Parathyroid adenoma (tissue), 2 donors: ENCODE results near the gene POM121L2.

Source experiments
- H2AFZ ChIP-seq: fragments of 300-600 bp; sonication (generic); one replicate; pipeline ENCODE4 v1.7.0; 2017; ENCODE audit warnings: antibody characterized with exemption, mild to moderate bottlenecking
- H3K27ac ChIP-seq: fragments of 300-600 bp; sonication (generic); one replicate; pipeline ENCODE4 v1.7.0; 2017
- H3K27me3 ChIP-seq: fragments of 300-600 bp; sonication (generic); one replicate; pipeline ENCODE4 v1.7.0; 2017; ENCODE audit warnings: low read length; ENCODE audit not compliant: control insufficient read depth, insufficient read depth
- H3K36me3 ChIP-seq: fragments of 300-600 bp; sonication (generic); one replicate; pipeline ENCODE4 v1.7.0; 2017; ENCODE audit warnings: low read length; ENCODE audit not compliant: control insufficient read depth, insufficient read depth
- H3K4me1 ChIP-seq: fragments of 300-600 bp; sonication (generic); one replicate; pipeline ENCODE4 v1.7.0; 2017; ENCODE audit warnings: control low read depth
- H3K4me2 ChIP-seq: fragments of 300-600 bp; sonication (generic); one replicate; pipeline ENCODE4 v1.7.0; 2017; ENCODE audit warnings: low read length
- H3K4me3 ChIP-seq: fragments of 300-600 bp; sonication (generic); one replicate; pipeline ENCODE4 v1.7.0; 2017; ENCODE audit warnings: low read depth, low read length
- H3K79me2 ChIP-seq: fragments of 300-600 bp; sonication (generic); one replicate; pipeline ENCODE4 v1.7.0; 2017; ENCODE audit warnings: control low read depth
- H3K9ac ChIP-seq: fragments of 300-600 bp; sonication (generic); one replicate; pipeline ENCODE4 v1.7.0; 2017; ENCODE audit warnings: mild to moderate bottlenecking
- H3K9me3 ChIP-seq: fragments of 300-600 bp; sonication (generic); one replicate; pipeline ENCODE4 v1.7.0; 2017; ENCODE audit warnings: low read length; ENCODE audit not compliant: control insufficient read depth
- CTCF ChIP-seq: fragments of 300-600 bp; sonication (generic); IDR thresholded peaks from one replicate; pipeline ENCODE4 v1.7.0; 2017; ENCODE audit warnings: antibody characterized with exemption, mild to moderate bottlenecking
- donor health status: primary hyperparathyroidism.

The POM121L2 gene

GRCh38 chr6:27312146-27312949, at the start of gene POM121L2:
TSS of gene POM121L2 (minus strand) at chr6:27312273. CDS start at chr6:27312170, 103 bp downstream.
- H3K9me3 ChIP-seq: no peaks in the 10 kb centered on the region
- no peaks in the 10 kb centered on the region for H3K27me3 ChIP-seq
- peak within 1 kb of the TSS; percentile 43 for H3K4me3 ChIP-seq
- H3K27ac ChIP-seq: no peak within 1 kb of the TSS
- TF ChIP-seq CTCF: peak; percentile 75
- no peaks in the 10 kb centered on the region for H3K36me3 ChIP-seq
- no peaks in the 10 kb centered on the region for H3K79me2 ChIP-seq
- no peaks in the 10 kb centered on the region for H3K4me1 ChIP-seq
- peak within 1 kb of the TSS; percentile 94 for H2AFZ ChIP-seq
- peak within 1 kb of the TSS; percentile 87 for H3K4me2 ChIP-seq
- no peak within 1 kb of the TSS for H3K9ac ChIP-seq

- Histone ChIP-seq H3K36me3 (peaks cover 17% of the 10 kb centered on the region), H3K4me2 (no peak overlapping the region), H3K27ac (no peak overlapping the region), H3K27me3 (no peaks in the 10 kb centered on the region), H3K4me3 (no peak overlapping the region), H3K4me1 (no peaks in the 10 kb centered on the region), H2AFZ (no peak overlapping the region), H3K79me2 (no peaks in the 10 kb centered on the region), H3K9me3 (peaks cover 18% of the 10 kb centered on the region), H3K9ac (no peak overlapping the region)
- TF ChIP-seq CTCF: no peak
These were observed 47.2 kb upstream of the POM121L2 start for GRCh38 chr6:27359231-27359630.

GRCh38 chr6:27358786-27359185, 46.7 kb upstream of the POM121L2 start:
- no peaks in the 10 kb centered on the region for H3K79me2 ChIP-seq
- no peak for TF ChIP-seq CTCF
- H3K27ac ChIP-seq: no peak overlapping the region
- H2AFZ ChIP-seq: no peak overlapping the region
- no peak overlapping the region for H3K4me3 ChIP-seq
- no peaks in the 10 kb centered on the region for H3K27me3 ChIP-seq
- H3K4me2 ChIP-seq: no peak overlapping the region
- H3K9ac ChIP-seq: no peak overlapping the region
- peaks cover 17% of the 10 kb centered on the region for H3K36me3 ChIP-seq
- H3K9me3 ChIP-seq: peaks cover 18% of the 10 kb centered on the region
- H3K4me1 ChIP-seq: no peaks in the 10 kb centered on the region

- Histone ChIP-seq H3K36me3 (no peaks in the 10 kb centered on the region), H3K27me3 (no peaks in the 10 kb centered on the region), H3K79me2 (no peaks in the 10 kb centered on the region), H3K4me2 (no peak overlapping the region), H2AFZ (no peak overlapping the region), H3K9ac (no peak overlapping the region), H3K9me3 (peaks cover 5% of the 10 kb centered on the region), H3K4me1 (no peaks in the 10 kb centered on the region), H3K27ac (no peak overlapping the region), H3K4me3 (no peak overlapping the region)
- no peak for TF ChIP-seq CTCF
These were observed 40.8 kb upstream of the POM121L2 start for GRCh38 chr6:27352850-27353249.

GRCh38 chr6:27334141-27334540, 22.1 kb upstream of the POM121L2 start:
- no peak for TF ChIP-seq CTCF
- no peaks in the 10 kb centered on the region for H3K79me2 ChIP-seq
- H3K9ac ChIP-seq: no peak overlapping the region
- no peaks in the 10 kb centered on the region for H3K4me1 ChIP-seq
- no peak overlapping the region for H3K4me2 ChIP-seq
- H3K36me3 ChIP-seq: peaks cover 2% of the 10 kb centered on the region
- no peak overlapping the region for H2AFZ ChIP-seq
- peaks cover 7% of the 10 kb centered on the region for H3K27me3 ChIP-seq
- no peak overlapping the region for H3K4me3 ChIP-seq
- H3K27ac ChIP-seq: no peak overlapping the region
- peaks cover 5% of the 10 kb centered on the region for H3K9me3 ChIP-seq
